ENCODE results near the gene REP15. TPM values are rescaled to one million over a fixed set of nuclear protein-coding genes. Genes with fewer than 3 reads are reported as not detected.

REP15 gene
- total and polyA plus RNA-seq, 2 of the 8 experiments (the other 6 are each of a cell fraction or from before 2014, with no cell fraction given) = 0.06 to 0.73 TPM

DNA sequence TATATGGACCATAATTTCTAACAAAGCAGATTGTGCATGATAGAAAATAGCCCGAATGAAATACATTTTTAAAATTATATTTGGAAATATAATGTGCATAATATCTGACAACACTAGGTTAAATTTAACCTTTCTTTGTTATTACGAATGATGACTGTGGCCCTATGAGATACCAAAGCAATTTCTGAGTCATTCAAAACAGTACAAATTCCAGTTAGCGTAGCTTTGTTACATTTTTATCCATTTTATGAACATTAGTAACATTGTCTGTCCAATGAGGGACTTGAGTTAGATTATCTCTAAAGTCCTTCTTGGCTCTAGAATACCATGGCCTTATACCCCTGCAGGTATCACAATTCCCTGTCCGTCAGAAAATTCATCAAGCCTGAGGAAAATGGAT lies 39.0 kb upstream of the REP15 start (continued):
- TF ChIP-seq SIN3A (conservative IDR thresholded peaks at IDR 0.05 in 1 of 2, IDR thresholded peaks at IDR 0.05 in 1 of 2; ENCODE audit: low read depth in 1 of 2, low read length in 2 of 2) = no peak
- TF ChIP-seq, protein P1, sequence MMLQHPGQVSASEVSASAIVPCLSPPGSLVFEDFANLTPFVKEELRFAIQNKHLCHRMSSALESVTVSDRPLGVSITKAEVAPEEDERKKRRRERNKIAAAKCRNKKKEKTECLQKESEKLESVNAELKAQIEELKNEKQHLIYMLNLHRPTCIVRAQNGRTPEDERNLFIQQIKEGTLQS (IDR thresholded peaks at IDR 0.05; ENCODE audit: insufficient read depth, low read depth, low read length) = no peak
